ENCODE results near the gene VTI1A.

The VTI1A gene

GRCh38 chr10:112565434-112566053 lies 118.5 kb downstream of the VTI1A start:
- DNase-seq (ENCODE audit: insufficient read length, low spot score) (no peak), FAIRE-seq (no peak)
- TF ChIP-seq, protein P1, sequence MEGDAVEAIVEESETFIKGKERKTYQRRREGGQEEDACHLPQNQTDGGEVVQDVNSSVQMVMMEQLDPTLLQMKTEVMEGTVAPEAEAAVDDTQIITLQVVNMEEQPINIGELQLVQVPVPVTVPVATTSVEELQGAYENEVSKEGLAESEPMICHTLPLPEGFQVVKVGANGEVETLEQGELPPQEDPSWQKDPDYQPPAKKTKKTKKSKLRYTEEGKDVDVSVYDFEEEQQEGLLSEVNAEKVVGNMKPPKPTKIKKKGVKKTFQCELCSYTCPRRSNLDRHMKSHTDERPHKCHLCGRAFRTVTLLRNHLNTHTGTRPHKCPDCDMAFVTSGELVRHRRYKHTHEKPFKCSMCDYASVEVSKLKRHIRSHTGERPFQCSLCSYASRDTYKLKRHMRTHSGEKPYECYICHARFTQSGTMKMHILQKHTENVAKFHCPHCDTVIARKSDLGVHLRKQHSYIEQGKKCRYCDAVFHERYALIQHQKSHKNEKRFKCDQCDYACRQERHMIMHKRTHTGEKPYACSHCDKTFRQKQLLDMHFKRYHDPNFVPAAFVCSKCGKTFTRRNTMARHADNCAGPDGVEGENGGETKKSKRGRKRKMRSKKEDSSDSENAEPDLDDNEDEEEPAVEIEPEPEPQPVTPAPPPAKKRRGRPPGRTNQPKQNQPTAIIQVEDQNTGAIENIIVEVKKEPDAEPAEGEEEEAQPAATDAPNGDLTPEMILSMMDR (IDR thresholded peaks at IDR 0.05; ENCODE audit: insufficient read depth, missing control alignments): peak; percentile 92

GRCh38 chr10:112570585-112570984 lies 123.6 kb downstream of the VTI1A start:
- DNase-seq (ENCODE audit: insufficient read length, low spot score): no peak
- TF ChIP-seq, protein P1 (IDR thresholded peaks at IDR 0.05; ENCODE audit: insufficient read depth, missing control alignments): no peak
- no peak for FAIRE-seq

GRCh38 chr10:112579578-112579977 lies 132.6 kb downstream of the VTI1A start:
- FAIRE-seq (no peak), DNase-seq (ENCODE audit: insufficient read length, low spot score) (no peak)
- TF ChIP-seq, protein P1 (IDR thresholded peaks at IDR 0.05; ENCODE audit: insufficient read depth, missing control alignments): no peak

DNA sequence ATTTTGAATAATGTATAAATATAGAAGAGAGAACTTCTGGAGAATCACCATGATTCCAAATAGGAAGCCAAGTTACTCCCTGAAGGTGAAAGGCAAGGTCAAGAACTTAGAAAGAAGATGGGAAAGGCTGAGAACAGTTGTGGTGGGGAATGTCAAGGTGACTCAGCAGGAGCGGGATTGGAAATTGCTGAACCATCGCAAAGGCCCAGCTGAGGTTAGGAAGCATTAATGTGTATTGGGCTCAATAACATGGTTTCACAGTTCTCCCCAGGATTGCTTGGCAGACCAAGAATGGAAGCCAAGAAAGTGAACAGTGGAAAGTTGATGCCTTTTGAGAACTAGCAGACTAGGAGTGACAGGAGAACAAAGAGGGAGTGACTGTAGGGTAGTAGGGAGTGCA lies 133.3 kb downstream of the VTI1A start:
- FAIRE-seq (no peak), DNase-seq (ENCODE audit: insufficient read length, low spot score) (no peak)
- TF ChIP-seq, protein P1 (IDR thresholded peaks at IDR 0.05; ENCODE audit: insufficient read depth, missing control alignments): no peak

GRCh38 chr10:112581921-112582320 lies 134.9 kb downstream of the VTI1A start:
- FAIRE-seq (no peak), DNase-seq (ENCODE audit: insufficient read length, low spot score) (no peak)
- TF ChIP-seq, protein P1 (IDR thresholded peaks at IDR 0.05; ENCODE audit: insufficient read depth, missing control alignments): no peak

DNA sequence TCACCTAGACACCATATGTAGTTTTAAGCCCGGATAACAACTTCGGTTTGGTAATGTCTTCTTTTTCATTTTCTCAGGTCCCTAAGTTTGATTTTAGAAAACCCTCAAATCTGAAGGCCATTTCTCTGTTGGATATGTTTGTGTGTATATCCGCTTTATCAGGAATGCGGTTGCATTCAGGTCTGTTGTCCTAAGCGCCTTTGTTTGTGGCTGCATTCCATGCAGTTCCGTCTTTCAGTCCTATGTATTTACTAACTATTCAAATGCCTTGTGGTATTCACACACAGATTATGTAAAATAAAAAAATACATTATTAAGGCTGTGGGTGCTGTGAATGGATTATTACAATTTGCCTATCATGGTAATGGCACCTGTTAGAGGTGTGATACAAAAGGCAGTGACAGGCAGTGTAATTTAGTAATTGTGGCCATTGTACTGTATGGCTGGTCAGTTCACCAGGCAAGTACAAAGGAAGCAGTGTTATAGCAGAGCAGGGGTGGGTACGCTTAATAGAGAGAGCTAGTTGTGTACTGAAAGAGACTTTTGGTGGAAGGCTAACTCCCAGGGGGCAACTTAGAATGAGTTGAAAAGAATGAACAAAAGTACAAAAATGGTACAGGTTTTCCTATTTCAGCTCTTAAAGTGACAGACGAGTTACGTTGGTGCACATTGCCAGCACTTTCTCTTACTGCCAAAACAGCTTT lies 136.4 kb downstream of the VTI1A start:
- FAIRE-seq (no peak), DNase-seq (ENCODE audit: insufficient read length, low spot score) (no peak)
- TF ChIP-seq, protein P1 (IDR thresholded peaks at IDR 0.05; ENCODE audit: insufficient read depth, missing control alignments): no peak

DNA sequence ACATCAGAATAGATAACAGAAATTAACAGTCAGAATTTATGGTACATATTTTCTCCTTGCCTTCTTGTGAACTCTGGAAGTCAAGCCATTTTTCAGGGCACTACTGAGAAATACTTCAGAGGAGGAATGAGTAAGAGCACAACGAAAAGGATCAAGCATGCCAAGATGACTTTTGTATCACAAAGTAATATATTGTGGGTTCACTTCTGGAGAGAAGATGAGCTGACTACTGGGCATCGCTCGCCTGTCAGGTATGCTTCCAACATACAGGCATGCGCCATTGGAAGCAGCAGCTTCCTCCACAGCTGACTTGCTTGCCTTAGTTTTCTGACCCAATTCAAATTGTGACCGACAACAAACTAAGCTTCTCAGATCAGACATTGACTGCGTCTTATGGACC lies 137.3 kb downstream of the VTI1A start:
- DNase-seq (ENCODE audit: insufficient read length, low spot score) (no peak), FAIRE-seq (no peak)
- TF ChIP-seq, protein P1 (IDR thresholded peaks at IDR 0.05; ENCODE audit: insufficient read depth, missing control alignments): no peak
